Measurements from ENCODE around the gene PDIA5.
A peak's percentile ranks its signal among the peaks of the same experiment; 100 is the strongest.

The PDIA5 gene

DNA sequence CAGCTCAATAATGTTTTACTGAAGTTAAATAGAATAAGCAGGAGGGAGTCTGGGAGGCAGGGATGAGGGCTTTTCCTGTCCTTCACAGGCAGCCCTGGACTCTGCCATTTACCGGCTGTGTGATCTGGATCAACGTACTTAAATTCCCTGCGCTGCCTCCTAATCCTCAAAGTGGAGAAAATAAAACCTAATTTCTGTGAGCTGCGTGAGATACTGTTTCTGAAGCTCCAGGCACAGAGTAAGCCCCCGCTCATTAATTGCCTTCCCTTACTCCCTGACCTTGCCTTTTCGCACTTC, 278 bp upstream of the PDIA5 start:
- in situ Hi-C loops (cut with HindIII; ENCODE audit: low sequenced_read_pairs), result no loop called here
- peak overlapping the region; percentile 86 for H3K4me3 ChIP-seq (ENCODE audit: low read depth, low read length)
- TF ChIP-seq, protein P1, sequence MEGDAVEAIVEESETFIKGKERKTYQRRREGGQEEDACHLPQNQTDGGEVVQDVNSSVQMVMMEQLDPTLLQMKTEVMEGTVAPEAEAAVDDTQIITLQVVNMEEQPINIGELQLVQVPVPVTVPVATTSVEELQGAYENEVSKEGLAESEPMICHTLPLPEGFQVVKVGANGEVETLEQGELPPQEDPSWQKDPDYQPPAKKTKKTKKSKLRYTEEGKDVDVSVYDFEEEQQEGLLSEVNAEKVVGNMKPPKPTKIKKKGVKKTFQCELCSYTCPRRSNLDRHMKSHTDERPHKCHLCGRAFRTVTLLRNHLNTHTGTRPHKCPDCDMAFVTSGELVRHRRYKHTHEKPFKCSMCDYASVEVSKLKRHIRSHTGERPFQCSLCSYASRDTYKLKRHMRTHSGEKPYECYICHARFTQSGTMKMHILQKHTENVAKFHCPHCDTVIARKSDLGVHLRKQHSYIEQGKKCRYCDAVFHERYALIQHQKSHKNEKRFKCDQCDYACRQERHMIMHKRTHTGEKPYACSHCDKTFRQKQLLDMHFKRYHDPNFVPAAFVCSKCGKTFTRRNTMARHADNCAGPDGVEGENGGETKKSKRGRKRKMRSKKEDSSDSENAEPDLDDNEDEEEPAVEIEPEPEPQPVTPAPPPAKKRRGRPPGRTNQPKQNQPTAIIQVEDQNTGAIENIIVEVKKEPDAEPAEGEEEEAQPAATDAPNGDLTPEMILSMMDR (IDR thresholded peaks at IDR 0.05; ENCODE audit: low read depth, low read length), result no peak
- DNase-seq (ENCODE audit: low read depth, low spot score), result no peak

DNA sequence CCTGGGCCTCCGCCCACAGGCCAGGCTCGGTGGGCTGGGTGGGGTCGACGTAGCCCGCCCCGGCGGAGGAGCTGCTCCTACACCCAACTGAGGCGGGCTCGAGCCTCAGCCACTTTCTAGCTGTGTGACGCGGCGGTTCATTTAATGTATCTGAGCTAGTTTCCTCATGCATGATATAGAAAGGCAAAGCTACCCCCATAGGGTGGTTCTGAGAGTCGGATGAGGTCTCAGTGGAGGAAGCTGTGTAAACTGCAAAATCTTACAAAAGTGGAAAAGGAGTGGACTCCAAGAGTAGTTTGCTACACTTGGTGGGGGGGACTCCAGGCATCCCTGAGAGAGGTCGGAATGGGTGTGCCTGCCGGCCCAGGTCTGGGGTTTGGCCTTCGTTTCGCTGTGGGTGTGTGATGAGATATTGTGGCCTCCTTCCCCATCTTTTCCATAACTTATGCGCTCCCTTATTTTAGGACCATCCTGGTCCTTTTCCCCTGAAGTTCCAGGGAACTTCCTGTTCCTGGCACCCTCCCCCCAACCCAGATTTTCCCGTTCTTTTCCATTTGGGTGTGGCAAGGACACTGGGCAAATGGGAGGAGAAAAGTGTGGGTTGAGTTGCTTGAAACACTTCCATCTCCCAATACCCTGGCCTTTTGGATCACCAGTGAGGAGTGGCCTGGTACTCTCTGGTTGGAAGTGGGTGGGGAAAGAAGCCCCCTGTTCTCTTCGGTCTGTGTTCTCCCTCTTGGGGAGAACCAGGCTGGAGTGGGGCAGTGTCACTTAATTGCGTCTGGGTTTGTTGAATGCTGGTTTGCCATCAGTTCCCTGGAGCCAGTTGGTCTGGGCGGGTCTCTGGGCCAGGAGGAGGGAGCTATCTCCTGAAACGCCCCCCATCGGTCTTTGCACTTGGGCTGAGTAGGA, 1.1 kb downstream of the PDIA5 start:
- DNase-seq (ENCODE audit: low read depth, low spot score), result no peak
- TF ChIP-seq, protein P1 (IDR thresholded peaks at IDR 0.05; ENCODE audit: low read depth, low read length), result no peak
- in situ Hi-C loops (cut with HindIII; ENCODE audit: low sequenced_read_pairs), result no loop called here
- peak overlapping the region; percentile 86 for H3K4me3 ChIP-seq (ENCODE audit: low read depth, low read length)

- in situ Hi-C loops (cut with HindIII; ENCODE audit: low sequenced_read_pairs), result no loop called here
- no peak for DNase-seq (ENCODE audit: low read depth, low spot score)
- TF ChIP-seq, protein P1 (IDR thresholded peaks at IDR 0.05; ENCODE audit: low read depth, low read length), result no peak
- H3K4me3 ChIP-seq (ENCODE audit: low read depth, low read length), result peak overlapping the region; percentile 86
These were observed 2.0 kb downstream of the PDIA5 start for GRCh38 chr3:123068601-123069381.

GRCh38 chr3:123070510-123070909, 3.7 kb downstream of the PDIA5 start:
- in situ Hi-C loops (cut with HindIII; ENCODE audit: low sequenced_read_pairs), result no loop called here
- DNase-seq (ENCODE audit: low read depth, low spot score), result no peak
- H3K4me3 ChIP-seq (ENCODE audit: low read depth, low read length), result no peak overlapping the region
- TF ChIP-seq, protein P1 (IDR thresholded peaks at IDR 0.05; ENCODE audit: low read depth, low read length), result no peak

- in situ Hi-C loops (cut with HindIII; ENCODE audit: low sequenced_read_pairs), result no loop called here
- TF ChIP-seq, protein P1 (IDR thresholded peaks at IDR 0.05; ENCODE audit: low read depth, low read length), result peak; percentile 28
- H3K4me3 ChIP-seq (ENCODE audit: low read depth, low read length), result no peak overlapping the region
- DNase-seq (ENCODE audit: low read depth, low spot score), result no peak
These were observed 4.3 kb downstream of the PDIA5 start for GRCh38 chr3:123071146-123071545.

DNA sequence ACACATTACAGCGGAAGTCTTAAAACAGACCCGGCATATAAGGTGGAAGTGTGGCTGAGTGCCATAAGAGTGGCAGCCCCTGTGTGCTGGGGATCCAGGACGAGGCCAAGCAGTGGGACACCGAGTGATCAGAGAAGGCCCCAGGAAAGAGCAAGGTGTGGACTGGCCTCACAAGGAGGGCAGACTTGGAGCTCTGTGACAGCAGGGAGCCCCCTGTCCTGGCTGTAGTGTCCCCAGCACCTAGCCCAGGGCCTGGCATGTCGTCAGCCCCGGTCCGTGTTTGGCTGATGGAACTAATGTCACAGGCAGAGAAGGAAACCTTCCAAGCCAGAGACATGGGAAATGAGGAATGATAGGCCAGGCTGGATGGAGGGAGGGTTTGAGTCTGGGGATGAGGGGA, 4.8 kb downstream of the PDIA5 start:
- DNase-seq (ENCODE audit: low read depth, low spot score), result no peak
- in situ Hi-C loops (cut with HindIII; ENCODE audit: low sequenced_read_pairs), result no loop called here
- TF ChIP-seq, protein P1 (IDR thresholded peaks at IDR 0.05; ENCODE audit: low read depth, low read length), result no peak
- no peak overlapping the region for H3K4me3 ChIP-seq (ENCODE audit: low read depth, low read length)

All from astrocyte of the spinal cord (primary cell).